Stimulated activated CD8-positive, alpha-beta memory T cell treated with anti-CD3 and anti-CD28 coated beads, Interleukin-15, amount 100 ng/mL, for 48 hours (primary cell): ENCODE measurements around the gene MEAF6.

Source experiments
- DNase-seq, 2 donors: peaks; one replicate each; pipeline ENCODE4 v3.0.0-alpha.2; 2020; ENCODE audit warnings: low read depth in 2 of 2

MEAF6 gene

GRCh38 chr1:37485902-37486679, 28.5 kb downstream of the MEAF6 start:
- DNase-seq: no peak

- no peak for DNase-seq
Measured at GRCh38 chr1:37484325-37485051, 30.1 kb downstream of the MEAF6 start.

DNA sequence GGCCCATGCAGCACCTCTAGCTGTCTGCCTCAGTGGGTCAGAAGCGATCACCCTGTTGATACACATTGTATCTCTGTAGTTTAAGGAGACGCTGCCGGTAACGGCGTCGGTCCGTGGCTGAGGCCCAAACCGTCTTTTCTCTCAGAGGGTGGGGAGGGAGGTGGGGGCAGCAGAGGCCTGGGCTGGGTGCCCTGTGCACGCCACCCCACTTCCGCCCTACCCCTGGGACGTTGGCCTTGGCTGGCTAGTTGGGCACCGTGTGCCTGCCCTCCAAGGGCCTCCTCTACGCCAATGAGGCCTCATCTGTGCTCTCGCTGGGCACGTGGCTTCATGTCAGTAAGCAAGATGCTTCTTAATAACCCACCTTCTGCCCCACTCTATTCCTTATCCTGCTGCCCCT, 30.8 kb downstream of the MEAF6 start:
- DNase-seq: no peak

GRCh38 chr1:37482796-37483744, 31.5 kb downstream of the MEAF6 start:
- DNase-seq: no peak

- no peak for DNase-seq
Measured at GRCh38 chr1:37482004-37482785, 32.4 kb downstream of the MEAF6 start.

DNA sequence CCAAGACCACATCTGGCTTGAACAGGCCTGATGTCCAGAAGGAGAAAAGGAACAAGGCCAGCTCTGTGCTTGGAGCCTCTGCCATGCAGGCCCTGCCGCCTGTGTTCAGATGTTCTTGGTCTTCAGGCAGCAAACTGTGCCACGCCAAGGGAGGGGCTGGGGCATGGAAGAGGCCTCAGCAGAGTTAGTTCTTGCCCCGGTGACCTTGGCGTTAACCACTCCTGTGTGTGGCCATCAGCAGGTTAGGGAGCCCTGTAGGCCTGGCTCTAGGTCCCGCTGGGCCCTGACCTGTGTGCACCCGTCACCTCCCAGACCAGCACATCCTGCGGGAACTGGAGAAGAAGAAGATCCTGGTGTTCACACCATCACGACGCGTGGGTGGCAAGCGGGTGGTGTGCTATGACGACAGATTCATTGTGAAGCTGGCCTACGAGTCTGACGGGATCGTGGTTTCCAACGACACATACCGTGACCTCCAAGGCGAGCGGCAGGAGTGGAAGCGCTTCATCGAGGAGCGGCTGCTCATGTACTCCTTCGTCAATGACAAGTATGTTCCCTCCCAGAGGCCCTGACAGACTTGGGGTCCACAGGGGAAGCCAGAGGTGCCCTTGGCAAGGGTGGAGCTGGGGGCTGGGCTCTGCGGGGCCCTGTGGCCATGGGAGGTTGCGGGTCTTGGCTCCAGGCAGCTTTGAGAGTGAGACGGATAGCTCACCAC, 33.1 kb downstream of the MEAF6 start:
- DNase-seq: no peak

GRCh38 chr1:37480581-37481288, 33.8 kb downstream of the MEAF6 start:
- DNase-seq: no peak

DNA sequence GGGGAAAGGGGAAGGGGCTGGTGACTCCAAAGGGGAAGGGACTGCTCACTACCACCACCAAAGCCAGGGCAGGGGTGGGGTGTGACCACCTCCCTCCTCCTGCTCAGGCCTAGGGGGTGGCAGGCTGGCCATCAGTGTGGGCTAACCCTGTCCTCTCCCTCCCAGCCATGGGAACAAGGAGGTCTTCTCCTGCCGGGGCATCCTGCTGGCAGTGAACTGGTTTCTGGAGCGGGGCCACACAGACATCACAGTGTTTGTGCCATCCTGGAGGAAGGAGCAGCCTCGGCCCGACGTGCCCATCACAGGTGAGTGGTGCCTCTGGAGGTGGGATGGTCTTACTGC, 34.5 kb downstream of the MEAF6 start:
- DNase-seq: no peak

DNA sequence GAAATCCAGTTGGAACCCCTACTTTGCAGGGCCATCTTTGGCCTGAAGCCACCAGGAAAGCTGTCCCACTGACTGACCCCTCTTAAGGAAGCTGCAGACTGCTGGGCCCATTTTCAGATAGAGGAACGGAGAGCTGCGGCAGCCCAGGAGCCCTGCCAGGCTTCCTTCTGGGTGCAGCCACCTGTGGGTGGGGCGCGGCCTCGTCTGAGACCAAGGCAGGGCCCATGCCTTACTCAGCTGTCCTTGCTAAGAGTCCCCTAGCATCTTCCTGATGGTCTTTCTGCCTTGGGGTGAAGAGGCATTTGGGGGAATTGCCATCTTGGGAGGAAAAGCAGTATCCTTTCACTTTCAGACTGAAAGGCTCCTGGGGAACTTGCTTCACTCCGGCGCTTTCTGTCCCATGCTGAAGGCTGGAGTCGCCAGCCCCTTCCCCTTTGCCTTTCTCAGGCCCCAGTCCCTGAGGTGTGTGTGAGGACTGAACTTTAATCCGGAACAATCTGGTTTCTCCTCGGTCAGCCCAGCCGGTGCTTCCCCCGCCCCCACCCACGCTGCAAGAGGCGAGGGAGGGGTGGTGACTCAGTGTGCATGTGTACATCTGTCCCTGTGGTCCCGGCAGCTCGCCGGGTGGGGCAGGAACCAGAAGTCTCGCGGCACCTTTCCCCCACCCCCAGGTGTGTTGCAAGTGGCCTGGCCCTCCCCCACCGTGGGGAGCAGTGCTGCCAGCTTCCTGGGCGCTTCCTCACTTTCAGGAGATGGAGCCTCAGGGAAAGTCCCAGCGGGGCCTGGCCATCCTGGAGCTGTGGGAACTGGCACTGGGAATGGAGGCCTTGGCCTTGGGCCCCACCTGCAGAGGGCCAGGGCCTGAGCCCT, 35.1 kb downstream of the MEAF6 start:
- peak; percentile 92 to 93 for DNase-seq

DNA sequence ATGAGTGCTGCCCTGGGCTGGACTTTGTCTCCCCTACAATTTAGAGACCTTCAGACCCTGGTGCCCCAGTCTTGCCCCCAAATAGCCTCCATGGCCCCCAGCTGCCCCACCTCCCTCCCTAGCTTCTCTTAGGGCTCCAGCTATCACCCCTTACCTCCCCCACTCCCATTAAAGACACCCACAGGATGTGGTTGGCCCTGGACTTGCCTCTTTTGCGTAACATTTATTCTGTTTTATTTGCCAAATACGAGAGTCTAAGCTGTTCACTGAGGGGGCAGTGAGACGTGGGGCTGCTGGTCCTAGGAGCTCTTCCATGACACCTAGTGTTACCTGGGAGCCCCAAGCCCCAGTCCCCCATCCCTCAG, 35.7 kb downstream of the MEAF6 start:
- no peak for DNase-seq

DNA sequence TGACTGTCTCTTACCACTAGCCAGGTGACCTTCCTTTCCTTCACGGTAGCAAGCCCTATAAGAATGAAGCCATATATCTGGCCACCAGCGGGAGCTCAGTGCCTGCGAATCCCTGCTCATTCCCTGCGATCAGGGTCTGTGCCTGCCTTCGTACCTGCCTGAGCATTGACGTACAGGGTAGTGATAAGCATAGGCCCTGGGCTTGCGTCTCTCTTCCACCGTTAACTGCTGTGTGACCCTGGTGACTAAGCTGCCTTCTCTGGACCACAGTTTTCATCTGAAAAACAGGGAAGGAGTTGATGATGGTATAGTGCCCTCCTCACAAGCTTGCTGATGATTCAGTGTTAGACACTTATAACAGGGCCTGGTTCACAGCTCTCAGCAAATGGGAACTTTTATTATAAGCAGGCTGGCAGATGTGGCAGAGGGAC, 36.1 kb downstream of the MEAF6 start:
- DNase-seq: no peak

DNA sequence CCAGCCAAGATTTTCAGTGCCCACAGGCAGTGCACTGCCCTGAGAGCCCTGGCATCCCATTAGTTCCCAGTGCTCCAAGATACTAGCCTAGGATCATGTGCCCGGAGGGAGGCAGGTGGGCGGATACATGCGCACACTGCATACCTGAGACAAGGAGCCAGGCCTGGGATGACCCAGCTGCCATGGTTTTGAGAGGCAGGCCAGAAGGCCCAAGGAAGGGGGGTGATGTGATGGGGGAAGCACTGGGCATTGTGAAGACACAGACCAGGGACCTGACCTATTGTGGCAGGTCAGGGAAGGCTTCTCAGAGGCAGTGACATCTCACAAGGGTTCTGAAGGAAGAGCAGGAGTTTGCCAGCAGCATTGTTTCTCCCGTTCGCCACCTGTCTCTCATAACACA, 36.6 kb downstream of the MEAF6 start:
- DNase-seq: no peak

DNA sequence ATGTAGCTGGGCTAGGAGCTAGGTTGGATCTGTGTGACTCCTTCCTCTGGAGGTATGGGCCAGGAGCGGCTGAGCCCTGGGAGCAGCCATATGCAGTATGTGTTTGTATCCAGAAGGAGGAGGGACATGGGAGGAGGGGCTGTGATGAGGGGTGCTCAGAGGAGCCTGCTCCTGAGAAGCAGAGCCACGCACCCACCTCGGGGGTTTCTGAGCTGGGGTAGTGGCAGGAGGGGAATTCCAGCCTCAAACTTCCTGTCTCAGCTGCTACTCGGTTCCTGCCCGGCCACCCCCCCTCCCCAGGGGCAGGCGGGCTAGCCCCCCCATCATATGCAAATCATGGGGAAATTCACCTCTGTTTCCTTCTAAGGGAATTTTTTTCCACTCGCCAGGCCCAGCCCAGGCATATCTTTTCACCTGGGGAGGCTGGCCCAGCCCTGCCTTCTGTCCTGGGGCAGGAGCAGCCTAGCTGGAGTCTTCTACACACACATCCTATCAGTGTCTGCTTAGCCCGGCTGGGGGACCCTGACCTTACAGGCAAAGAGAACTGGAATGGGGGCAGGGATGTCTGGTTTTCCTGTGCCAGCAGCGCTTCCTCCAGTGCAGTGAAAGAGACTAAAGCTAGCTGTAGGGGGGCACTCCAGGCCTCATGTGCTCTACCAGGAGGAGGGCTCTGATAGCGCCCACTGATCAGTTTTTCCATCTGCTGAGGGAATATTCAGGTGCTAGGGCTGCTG, 37.2 kb downstream of the MEAF6 start:
- peak; percentile 78 to 85 for DNase-seq

- no peak for DNase-seq
Measured at GRCh38 chr1:37476460-37477197, 37.9 kb downstream of the MEAF6 start.

DNA sequence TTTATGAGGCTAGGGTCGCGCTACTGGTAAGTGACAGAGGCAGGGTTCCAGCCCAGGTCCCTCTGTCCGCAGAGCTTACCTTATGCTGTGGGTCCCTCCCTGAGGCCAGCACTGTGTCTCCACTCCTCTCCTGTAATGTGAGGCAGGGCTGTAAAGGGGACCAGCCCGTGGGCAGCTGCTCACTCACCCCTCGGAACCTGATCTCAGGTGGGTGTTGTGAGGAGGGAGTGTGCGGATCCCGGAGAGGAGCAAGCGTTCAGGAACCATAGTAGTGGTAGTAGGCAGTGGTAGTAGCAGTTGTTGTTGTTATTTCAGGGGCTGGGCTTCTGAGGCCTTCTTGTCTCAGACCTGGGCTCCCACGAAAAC, 38.5 kb downstream of the MEAF6 start:
- DNase-seq: no peak

DNA sequence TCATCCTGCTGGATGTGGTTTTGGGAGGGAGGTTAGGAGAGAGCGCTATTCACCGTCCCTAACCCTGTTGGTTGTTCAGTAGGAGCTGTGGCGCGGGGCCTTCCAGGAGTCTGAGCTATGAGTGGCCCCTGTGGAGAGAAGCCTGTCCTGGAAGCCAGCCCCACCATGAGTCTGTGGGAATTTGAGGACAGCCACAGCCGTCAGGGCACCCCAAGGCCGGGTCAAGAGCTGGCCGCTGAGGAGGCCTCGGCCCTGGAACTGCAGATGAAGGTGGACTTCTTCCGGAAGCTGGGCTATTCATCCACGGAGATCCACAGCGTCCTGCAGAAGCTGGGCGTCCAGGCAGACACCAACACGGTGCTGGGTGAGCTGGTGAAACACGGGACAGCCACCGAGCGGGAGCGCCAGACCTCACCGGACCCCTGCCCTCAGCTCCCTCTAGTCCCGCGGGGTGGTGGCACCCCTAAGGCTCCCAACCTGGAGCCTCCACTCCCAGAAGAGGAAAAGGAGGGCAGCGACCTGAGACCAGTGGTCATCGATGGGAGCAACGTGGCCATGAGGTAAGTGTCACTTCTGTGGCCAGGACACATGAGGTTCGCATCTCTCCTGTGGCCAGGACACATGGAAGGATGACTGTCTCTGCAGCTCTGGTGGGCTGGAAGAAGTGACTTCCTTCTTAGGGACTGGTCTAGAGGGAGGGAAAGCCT, 39.0 kb downstream of the MEAF6 start:
- DNase-seq: no peak

DNA sequence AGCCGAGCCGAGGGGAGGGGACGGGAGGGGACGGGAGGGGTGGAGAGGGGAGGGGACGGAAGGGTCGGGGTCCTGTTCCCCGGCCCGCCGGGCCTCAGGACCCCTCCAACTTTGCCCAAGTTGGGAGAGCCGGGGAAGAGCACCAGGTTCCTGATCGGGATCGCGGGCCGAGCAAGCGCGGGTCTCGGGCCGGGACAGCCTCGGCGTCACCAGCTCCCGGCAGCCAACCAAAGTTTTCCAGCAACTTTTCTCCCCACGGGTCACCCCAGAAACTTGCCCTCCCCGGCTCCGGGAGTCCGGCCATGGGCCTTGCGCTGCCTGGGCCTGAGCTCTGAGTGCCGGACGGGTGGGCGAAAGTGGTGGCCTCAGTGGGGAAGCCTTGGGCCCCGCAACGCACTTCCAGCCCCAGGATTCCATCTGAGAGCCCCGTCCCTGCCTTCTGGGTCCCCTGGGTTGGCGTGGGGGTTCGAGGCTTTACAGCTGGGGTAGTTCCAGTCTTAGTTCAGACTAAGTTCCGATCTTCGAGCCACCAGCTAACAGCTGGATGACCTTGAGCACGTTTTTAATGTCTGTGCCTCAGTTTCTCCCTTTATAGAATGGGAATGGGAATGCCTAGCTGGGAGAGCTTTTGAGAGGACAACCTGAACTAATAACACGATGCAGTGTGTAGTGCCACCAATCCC, 39.7 kb downstream of the MEAF6 start:
- no peak for DNase-seq
